H9 (cell line): ENCODE measurements around the gene MSI2. TPM values are rescaled to one million over a fixed set of nuclear protein-coding genes. Genes with fewer than 3 reads are reported as not detected.
A peak's percentile ranks its signal among the peaks of the same experiment; 100 is the strongest.

Source experiments
- DNase-seq: peaks from one replicate; pipeline ENCODE4 v3.0.0-alpha.2; 2017
- H2AFZ ChIP-seq: one replicate; pipeline ENCODE4 v1.6.1; 2013; ENCODE audit warnings: mild to moderate bottlenecking, low read length, control low read depth, moderate library complexity
- H2AK5ac ChIP-seq: 2 replicates; pipeline ENCODE4 v1.6.1; 2013; ENCODE audit warnings: low read length, control low read depth, mixed read lengths; ENCODE audit not compliant: insufficient read length
- H2BK120ac ChIP-seq: one replicate; pipeline ENCODE4 v1.6.1; 2013; ENCODE audit warnings: low read depth, mild to moderate bottlenecking, low read length, control low read depth, inconsistent platforms; ENCODE audit not compliant: poor library complexity, severe bottlenecking
- H2BK12ac ChIP-seq: 2 replicates; pipeline ENCODE4 v1.6.1; 2013; ENCODE audit warnings: low read length, control low read depth, mixed read lengths, low read depth; ENCODE audit not compliant: insufficient read length
- H2BK15ac ChIP-seq: 2 replicates; pipeline ENCODE4 v1.6.1; 2013; ENCODE audit warnings: low read depth, low read length, control low read depth
- H2BK20ac ChIP-seq: one replicate; pipeline ENCODE4 v1.6.1; 2013; ENCODE audit warnings: low read depth, mild to moderate bottlenecking, low read length, control low read depth, inconsistent platforms; ENCODE audit not compliant: poor library complexity, severe bottlenecking
- H2BK5ac ChIP-seq: 2 replicates; pipeline ENCODE4 v1.6.1; 2013; ENCODE audit warnings: low read length, control low read depth, mixed read lengths; ENCODE audit not compliant: insufficient read length
- H3K14ac ChIP-seq: 2 replicates; pipeline ENCODE4 v1.6.1; 2013; ENCODE audit warnings: low read length, control low read depth; ENCODE audit not compliant: insufficient read depth
- H3K18ac ChIP-seq: 2 replicates; pipeline ENCODE4 v1.6.1; 2013; ENCODE audit warnings: low read depth, mild to moderate bottlenecking, mixed read lengths, low read length, control low read depth; ENCODE audit not compliant: insufficient read length
- H3K23ac ChIP-seq: 2 replicates; pipeline ENCODE4 v1.6.1; 2013; ENCODE audit warnings: low read length, control low read depth, mixed read lengths, low read depth; ENCODE audit not compliant: insufficient read length
- H3K23me2 ChIP-seq: 2 replicates; pipeline ENCODE4 v1.6.1; 2013; ENCODE audit warnings: low read depth, mild to moderate bottlenecking, mixed read lengths, low read length, control low read depth; ENCODE audit not compliant: insufficient read length, poor library complexity, severe bottlenecking
- H3K27ac ChIP-seq: 2 replicates; pipeline ENCODE4 v1.5.1; 2013; ENCODE audit warnings: low read length, control low read depth, mixed read lengths, low read depth; ENCODE audit not compliant: insufficient read length
- H3K27me3 ChIP-seq: 2 replicates; pipeline ENCODE4 v1.6.1; 2013; ENCODE audit warnings: low read length, control low read depth, inconsistent platforms; ENCODE audit not compliant: insufficient read depth
- H3K4ac ChIP-seq: 2 replicates; pipeline ENCODE4 v1.6.1; 2013; ENCODE audit warnings: low read depth, mild to moderate bottlenecking, control low read depth, inconsistent platforms, low read length, moderate library complexity
- H3K4me1 ChIP-seq: 2 replicates; pipeline ENCODE4 v1.6.1; 2013; ENCODE audit warnings: low read length, control low read depth, inconsistent platforms; ENCODE audit not compliant: insufficient read depth
- H3K4me2 ChIP-seq: 2 replicates; pipeline ENCODE4 v1.6.1; 2013; ENCODE audit warnings: low read length, control low read depth, mixed read lengths; ENCODE audit not compliant: insufficient read length, insufficient read depth
- H3K56ac ChIP-seq: 2 replicates; pipeline ENCODE4 v1.6.1; 2013; ENCODE audit warnings: low read depth, mild to moderate bottlenecking, mixed read lengths, low read length, control low read depth; ENCODE audit not compliant: insufficient read length
- H3K79me1 ChIP-seq: 2 replicates; pipeline ENCODE4 v1.6.1; 2013; ENCODE audit warnings: low read depth, mild to moderate bottlenecking, moderate library complexity, low read length, control low read depth, inconsistent platforms; ENCODE audit not compliant: insufficient read depth, poor library complexity, severe bottlenecking
- H3K79me2 ChIP-seq: 2 replicates; pipeline ENCODE4 v1.6.1; 2013; ENCODE audit warnings: low read length, control low read depth, inconsistent platforms; ENCODE audit not compliant: insufficient read depth
- H3K9ac ChIP-seq: 2 replicates; pipeline ENCODE4 v1.6.1; 2013; ENCODE audit warnings: low read length, control low read depth, mixed read lengths; ENCODE audit not compliant: insufficient read length; ENCODE audit errors: extremely low read depth
- H3K9me3 ChIP-seq: one replicate; pipeline ENCODE4 v1.6.1; 2013; ENCODE audit warnings: low read depth, low read length, inconsistent platforms; ENCODE audit not compliant: control insufficient read depth
- H3T11ph ChIP-seq: one replicate; pipeline ENCODE4 v1.6.1; 2013; ENCODE audit warnings: mild to moderate bottlenecking, low read length, control low read depth, inconsistent platforms
- H4K20me1 ChIP-seq: one replicate; pipeline ENCODE4 v1.6.1; 2013; ENCODE audit not compliant: control insufficient read depth, insufficient read length, insufficient read depth
- H4K5ac ChIP-seq: 2 replicates; pipeline ENCODE4 v1.6.1; 2013; ENCODE audit warnings: low read depth, mild to moderate bottlenecking, mixed read lengths, low read length, control low read depth; ENCODE audit not compliant: insufficient read length
- H4K8ac ChIP-seq: replicated peaks from 2 replicates; pipeline ENCODE4 v1.6.1; 2013; ENCODE audit warnings: low read length, control low read depth, mixed read lengths, low read depth; ENCODE audit not compliant: insufficient read length
- H4K91ac ChIP-seq: 2 replicates; pipeline ENCODE4 v1.6.1; 2013; ENCODE audit warnings: low read depth, mild to moderate bottlenecking, moderate library complexity, mixed read lengths, low read length, control low read depth; ENCODE audit not compliant: insufficient read length
- H3K27ac Mint-ChIP-seq, 3 experiments: 2 replicates in 2 of 3; 3 replicates in 1 of 3; pipeline ENCODE4 v1.8.0; 2020 to 2021; ENCODE audit warnings: mixed read lengths in 3 of 3, mild to moderate bottlenecking in 1 of 3, moderate library complexity in 1 of 3
- H3K27me3 Mint-ChIP-seq: 2 replicates; pipeline ENCODE4 v1.8.0; 2021; ENCODE audit warnings: low read depth, mild to moderate bottlenecking, moderate library complexity, mixed read lengths
- H3K36me3 Mint-ChIP-seq, 3 experiments: 2 replicates in 2 of 3; 3 replicates in 1 of 3; pipeline ENCODE4 v1.8.0; 2020 to 2021; ENCODE audit warnings: low read depth in 3 of 3, mixed read lengths in 3 of 3; ENCODE audit not compliant: insufficient read depth in 1 of 3
- H3K4me1 Mint-ChIP-seq, 2 experiments: 2 replicates each; pipeline ENCODE4 v1.8.0; 2020; ENCODE audit warnings: mixed read lengths in 2 of 2
- H3K4me3 Mint-ChIP-seq, 2 experiments: 2 replicates in 1 of 2; 3 replicates in 1 of 2; pipeline ENCODE4 v1.8.0; 2020 to 2021; ENCODE audit warnings: mild to moderate bottlenecking in 2 of 2, mixed read lengths in 2 of 2, moderate library complexity in 1 of 2
- H3K9me3 Mint-ChIP-seq, 2 experiments: 2 replicates in 1 of 2; 3 replicates in 1 of 2; pipeline ENCODE4 v1.8.0; 2020; ENCODE audit warnings: mild to moderate bottlenecking in 2 of 2, mixed read lengths in 2 of 2, moderate library complexity in 1 of 2
- WGBS: extraction: QIAGEN DNeasy Blood & Tissue Kit; methylation state at CpG from one replicate; pipeline ENCODE4 v1.1.7; 2013; ENCODE audit warnings: missing lambda C conversion rate, low lambda C conversion rate, mixed read lengths; ENCODE audit not compliant: insufficient read length; ENCODE audit errors: extremely low coverage; 5-methylcytosine and 5-hydroxymethylcytosine counted together
- total RNA-seq: library from RNA; stranded (reverse); gene quantifications from 2 replicates; pipeline ENCODE4 v1.2.1, GENCODE V29; 2021
- TF ChIP-seq, protein P1 (sequence below): fragments of 200-600 bp; sonication (generic); conservative IDR thresholded peaks from 3 replicates; pipeline ENCODE4 v1.8.0; 2021; ENCODE audit warnings: antibody characterized with exemption, mild to moderate bottlenecking

Gene MSI2
- total RNA-seq, 1 experiment from 2014 or later: 98.5 TPM

DNA sequence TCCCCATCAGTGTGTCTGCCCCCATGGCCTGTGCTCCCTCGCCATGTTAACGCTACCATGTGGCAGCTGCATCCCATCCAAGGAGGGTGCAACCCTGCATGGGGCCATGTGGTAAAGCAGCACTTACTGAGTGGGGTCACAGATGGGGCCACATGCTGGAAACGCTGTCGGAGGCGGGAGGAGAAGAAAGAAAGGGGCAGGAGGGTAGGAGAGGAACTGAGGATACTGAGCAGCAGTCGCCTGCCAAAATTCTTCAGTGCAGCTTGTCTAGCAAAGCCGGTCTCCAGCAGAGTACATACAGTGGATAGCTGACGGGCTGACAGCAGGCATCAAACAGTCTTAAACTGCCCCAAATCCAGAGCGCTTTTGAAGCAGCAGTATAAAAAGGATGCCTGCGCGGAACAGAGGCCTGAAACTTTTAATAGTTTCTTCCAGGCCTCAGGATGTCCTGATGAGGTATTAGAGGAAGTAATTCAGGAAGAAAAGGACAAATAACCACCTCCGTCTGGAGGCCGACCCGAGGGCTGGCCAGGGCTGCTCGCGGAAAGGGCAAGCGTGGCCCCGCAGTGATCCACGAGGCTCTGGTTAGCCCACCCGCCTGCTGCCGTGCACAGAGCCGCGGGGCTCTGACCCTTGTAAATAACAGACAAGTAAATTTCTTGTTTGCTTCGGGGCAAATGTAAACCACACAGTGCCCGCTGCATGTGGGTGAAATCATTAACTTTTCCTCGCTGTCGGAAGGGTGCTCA lies 339.8 kb downstream of the MSI2 start:
- Histone ChIP-seq H2AFZ (no peak overlapping the region), H3K79me2 (no peaks in the 10 kb centered on the region), H3K14ac (no peak overlapping the region; the same call in 1 of the 2 replicates), H3K9ac (no peak overlapping the region), H2BK120ac (no peak overlapping the region), H3K9me3 (no peaks in the 10 kb centered on the region), H4K20me1 (no peaks in the 10 kb centered on the region), H2BK5ac (no peak overlapping the region), H3K79me1 (no peaks in the 10 kb centered on the region), H2BK12ac (no peak overlapping the region), H2BK15ac (no peak overlapping the region), H2AK5ac (no peak overlapping the region), H4K8ac (no peak overlapping the region), H3K4ac (no peak overlapping the region), H3T11ph (no peak overlapping the region), H3K4me2 (no peak overlapping the region), H3K23me2 (no peaks in the 10 kb centered on the region), H3K23ac (no peak overlapping the region), H3K4me1 (no peaks in the 10 kb centered on the region; the same call in 1 of the 2 replicates), H3K27me3 (no peaks in the 10 kb centered on the region), H2BK20ac (no peak overlapping the region), H3K56ac (no peak overlapping the region), H4K91ac (no peak overlapping the region), H3K27ac (no peak overlapping the region), H4K5ac (no peak overlapping the region), H3K18ac (no peak overlapping the region)
- Mint-ChIP-seq H3K36me3 (peaks cover 3 to 16% (median 6%) of the 10 kb centered on the region in 3 experiments; a peak in 4 of 7 replicates), H3K27ac (peak overlapping the region in 2 of 3 experiments; percentile 53 to 57; a peak in 3 of 7 replicates), H3K4me1 (peaks cover 27 to 41% of the 10 kb centered on the region in 2 experiments), H3K9me3 (peaks cover 0 to 8% of the 10 kb centered on the region in 2 experiments; a peak in 1 of 5 replicates), H3K27me3 (no peaks in the 10 kb centered on the region; the same call in 1 of the 2 replicates), H3K4me3 (no peak overlapping the region)
- TF ChIP-seq, protein P1, sequence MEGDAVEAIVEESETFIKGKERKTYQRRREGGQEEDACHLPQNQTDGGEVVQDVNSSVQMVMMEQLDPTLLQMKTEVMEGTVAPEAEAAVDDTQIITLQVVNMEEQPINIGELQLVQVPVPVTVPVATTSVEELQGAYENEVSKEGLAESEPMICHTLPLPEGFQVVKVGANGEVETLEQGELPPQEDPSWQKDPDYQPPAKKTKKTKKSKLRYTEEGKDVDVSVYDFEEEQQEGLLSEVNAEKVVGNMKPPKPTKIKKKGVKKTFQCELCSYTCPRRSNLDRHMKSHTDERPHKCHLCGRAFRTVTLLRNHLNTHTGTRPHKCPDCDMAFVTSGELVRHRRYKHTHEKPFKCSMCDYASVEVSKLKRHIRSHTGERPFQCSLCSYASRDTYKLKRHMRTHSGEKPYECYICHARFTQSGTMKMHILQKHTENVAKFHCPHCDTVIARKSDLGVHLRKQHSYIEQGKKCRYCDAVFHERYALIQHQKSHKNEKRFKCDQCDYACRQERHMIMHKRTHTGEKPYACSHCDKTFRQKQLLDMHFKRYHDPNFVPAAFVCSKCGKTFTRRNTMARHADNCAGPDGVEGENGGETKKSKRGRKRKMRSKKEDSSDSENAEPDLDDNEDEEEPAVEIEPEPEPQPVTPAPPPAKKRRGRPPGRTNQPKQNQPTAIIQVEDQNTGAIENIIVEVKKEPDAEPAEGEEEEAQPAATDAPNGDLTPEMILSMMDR: no peak
- WGBS: no CpG with 5 or more reads among the region's 27 CpGs
- no peak for DNase-seq
